Activated naive CD8-positive, alpha-beta T cell treated with anti-CD3 and anti-CD28 coated beads for 36 hours (primary cell): ENCODE results near the gene PRICKLE2. TPM values are rescaled to one million over a fixed set of nuclear protein-coding genes. Genes with fewer than 3 reads are reported as not detected.

Source experiments
- DNase-seq: peaks from one replicate; pipeline ENCODE4 v3.0.0; 2021
- H3K27ac Mint-ChIP-seq: one replicate; pipeline ENCODE4 v1.8.0; 2022; ENCODE audit warnings: mild to moderate bottlenecking, moderate library complexity, mixed read lengths
- H3K27me3 Mint-ChIP-seq: one replicate; pipeline ENCODE4 v1.8.0; 2022; ENCODE audit warnings: mild to moderate bottlenecking, mixed read lengths
- H3K36me3 Mint-ChIP-seq: one replicate; pipeline ENCODE4 v1.8.0; 2021; ENCODE audit warnings: mild to moderate bottlenecking, mixed read lengths
- H3K4me1 Mint-ChIP-seq: one replicate; pipeline ENCODE4 v1.8.0; 2021; ENCODE audit warnings: mixed read lengths
- H3K4me3 Mint-ChIP-seq: one replicate; pipeline ENCODE4 v1.8.0; 2022; ENCODE audit warnings: mild to moderate bottlenecking, moderate library complexity, mixed read lengths
- H3K9me3 Mint-ChIP-seq: one replicate; pipeline ENCODE4 v1.8.0; 2022; ENCODE audit warnings: mixed read lengths
- total RNA-seq, 2 experiments: library from RNA; stranded (reverse); gene quantifications; one replicate each; pipeline ENCODE4 v1.2.3, GENCODE V29; 2021

The PRICKLE2 gene
- total RNA-seq, 2 experiments from 2014 or later = not detected

- no peak for DNase-seq
- H3K36me3 Mint-ChIP-seq = no peaks in the 10 kb centered on the region
- H3K4me1 Mint-ChIP-seq = peaks cover 6% of the 10 kb centered on the region
- no peaks in the 10 kb centered on the region for H3K9me3 Mint-ChIP-seq
- H3K27me3 Mint-ChIP-seq = peaks cover 33% of the 10 kb centered on the region
- no peak overlapping the region for H3K4me3 Mint-ChIP-seq
- H3K27ac Mint-ChIP-seq = no peak overlapping the region
Observed at GRCh38 chr3:64048631-64049061, 176.6 kb downstream of the PRICKLE2 start.

GRCh38 chr3:64047787-64048186, 177.5 kb downstream of the PRICKLE2 start:
- H3K27me3 Mint-ChIP-seq = peaks cover 39% of the 10 kb centered on the region
- no peaks in the 10 kb centered on the region for H3K9me3 Mint-ChIP-seq
- H3K4me3 Mint-ChIP-seq = no peak overlapping the region
- peaks cover 6% of the 10 kb centered on the region for H3K4me1 Mint-ChIP-seq
- no peak overlapping the region for H3K27ac Mint-ChIP-seq
- DNase-seq = no peak
- H3K36me3 Mint-ChIP-seq = no peaks in the 10 kb centered on the region

- H3K36me3 Mint-ChIP-seq = no peaks in the 10 kb centered on the region
- H3K4me1 Mint-ChIP-seq = peaks cover 6% of the 10 kb centered on the region
- H3K9me3 Mint-ChIP-seq = no peaks in the 10 kb centered on the region
- no peak for DNase-seq
- peaks cover 41% of the 10 kb centered on the region for H3K27me3 Mint-ChIP-seq
- H3K27ac Mint-ChIP-seq = no peak overlapping the region
- no peak overlapping the region for H3K4me3 Mint-ChIP-seq
Observed at GRCh38 chr3:64046996-64047594, 178.2 kb downstream of the PRICKLE2 start.

- no peak overlapping the region for H3K27ac Mint-ChIP-seq
- H3K9me3 Mint-ChIP-seq = no peaks in the 10 kb centered on the region
- H3K27me3 Mint-ChIP-seq = peaks cover 46% of the 10 kb centered on the region
- H3K4me3 Mint-ChIP-seq = no peak overlapping the region
- no peaks in the 10 kb centered on the region for H3K36me3 Mint-ChIP-seq
- H3K4me1 Mint-ChIP-seq = peaks cover 6% of the 10 kb centered on the region
- no peak for DNase-seq
Observed at GRCh38 chr3:64046592-64046991, 178.7 kb downstream of the PRICKLE2 start.

GRCh38 chr3:64042952-64043351, 182.3 kb downstream of the PRICKLE2 start:
- no peaks in the 10 kb centered on the region for H3K9me3 Mint-ChIP-seq
- no peak overlapping the region for H3K4me3 Mint-ChIP-seq
- H3K27ac Mint-ChIP-seq = no peak overlapping the region
- no peaks in the 10 kb centered on the region for H3K36me3 Mint-ChIP-seq
- H3K4me1 Mint-ChIP-seq = no peaks in the 10 kb centered on the region
- H3K27me3 Mint-ChIP-seq = peaks cover 52% of the 10 kb centered on the region
- no peak for DNase-seq

Other genes with a start within 250 kb of the PRICKLE2 start
- gene PSMD6, start 202.0 kb downstream of the PRICKLE2 start, total RNA-seq = 100 to 1,000 TPM; 130 to 132 TPM